ENCODE results near the gene CETN1.

- no peak for TF ChIP-seq CTCF (IDR thresholded peaks at IDR 0.05; ENCODE audit: insufficient read depth, low read length)
- TF ChIP-seq POLR2AphosphoS5 (IDR thresholded peaks at IDR 0.05; ENCODE audit: low read depth): no peak
Observed at GRCh38 chr18:574149-574860, 5.9 kb upstream of the CETN1 start.
